ENCODE data around the gene AMPD2.

Gene AMPD2

DNA sequence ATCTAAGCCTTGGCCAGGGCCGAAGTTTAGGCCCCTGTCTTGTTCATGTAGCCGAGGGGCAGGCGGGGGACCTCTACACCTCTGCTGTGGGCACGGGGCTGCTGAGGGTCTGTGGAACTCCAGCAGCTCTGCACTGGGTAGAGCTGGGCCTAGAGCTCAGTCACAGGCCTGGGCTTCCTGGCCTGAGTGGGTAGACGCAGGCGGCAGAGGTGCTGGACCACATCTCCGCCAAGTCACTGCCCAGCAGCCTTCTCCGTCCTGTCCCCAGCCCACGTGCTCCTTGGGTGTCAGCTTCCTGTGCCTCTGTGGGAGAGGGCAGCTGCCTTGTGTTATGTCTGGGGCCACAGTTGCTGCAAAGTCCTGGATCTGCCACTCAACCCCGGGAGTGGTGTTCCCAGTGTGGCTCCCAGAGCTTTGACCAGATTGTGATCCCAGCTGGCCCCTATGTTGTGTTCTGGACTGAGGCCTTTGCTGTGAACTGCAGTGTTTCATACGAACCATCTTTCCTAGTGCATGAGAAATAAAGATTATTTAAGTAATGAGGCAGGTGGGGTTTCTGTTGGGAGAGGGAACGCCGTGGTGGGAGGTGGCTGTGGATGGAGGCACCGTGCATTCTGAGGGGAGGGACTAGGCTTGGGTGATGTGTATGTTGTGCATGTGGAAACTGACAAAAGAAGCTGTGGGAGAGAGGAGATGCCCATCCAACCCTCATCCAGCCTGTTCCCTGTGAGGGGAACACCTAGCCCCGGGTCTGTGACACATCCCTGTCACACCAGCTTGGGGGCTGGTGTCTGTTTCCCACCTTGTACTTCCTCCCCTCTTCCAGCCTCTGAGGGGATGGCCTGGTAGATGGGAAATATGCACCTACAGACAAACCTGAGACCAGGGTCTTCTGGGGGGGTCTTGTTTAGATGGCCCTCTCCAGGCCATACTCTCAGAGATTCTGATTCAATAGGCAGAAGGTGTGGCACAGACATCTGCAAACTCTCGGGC lies 12.2 kb downstream of the AMPD2 start:
- H3K27me3 Mint-ChIP-seq = no peaks in the 10 kb centered on the region
- H3K36me3 Mint-ChIP-seq (ENCODE audit: low read depth) = peaks cover 24% of the 10 kb centered on the region
- H3K4me3 Mint-ChIP-seq = no peak overlapping the region
- DNase-seq = no peak
- ATAC-seq = no peak
- H3K4me1 Mint-ChIP-seq = peaks cover 18% of the 10 kb centered on the region
- H3K9me3 Mint-ChIP-seq = no peaks in the 10 kb centered on the region
- H3K27ac Mint-ChIP-seq = no peak overlapping the region

DNA sequence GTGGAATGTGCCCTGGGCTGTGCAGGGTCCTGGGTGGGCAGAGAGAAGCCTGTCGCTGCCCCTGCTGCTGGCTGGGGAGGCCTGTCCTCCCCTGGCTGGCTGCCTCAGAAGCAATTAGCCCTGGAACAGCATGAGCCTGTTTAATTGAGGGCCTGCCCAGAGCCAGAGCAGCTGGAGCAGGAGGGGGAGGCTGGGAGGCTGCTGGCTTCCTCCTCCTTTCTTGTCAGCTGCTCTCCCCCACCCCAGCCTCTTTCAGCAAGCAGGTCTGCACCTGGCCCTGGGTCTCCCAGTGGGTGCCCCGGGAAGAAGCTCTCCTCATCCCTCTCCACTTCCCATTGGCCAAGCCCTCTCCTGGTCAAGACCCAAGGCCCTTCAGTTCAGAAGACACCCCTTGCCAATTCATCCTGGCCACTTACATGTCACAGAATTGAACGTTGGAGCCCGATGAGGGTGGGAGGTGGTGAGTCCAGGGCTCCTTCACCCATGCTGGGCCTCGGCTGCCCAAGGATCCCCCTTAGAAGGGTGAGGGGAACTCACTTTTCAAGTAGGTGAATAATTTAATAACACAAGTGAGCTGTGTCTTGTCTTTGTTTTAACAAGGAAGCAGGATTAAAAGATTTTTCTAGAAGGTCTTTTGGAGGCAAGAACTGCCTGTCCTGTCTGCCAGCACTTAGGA lies 13.2 kb downstream of the AMPD2 start:
- Mint-ChIP-seq H3K27ac (no peak overlapping the region), H3K4me1 (peaks cover 18% of the 10 kb centered on the region), H3K4me3 (no peak overlapping the region), H3K9me3 (no peaks in the 10 kb centered on the region), H3K27me3 (no peaks in the 10 kb centered on the region), H3K36me3 (ENCODE audit: low read depth) (peaks cover 19% of the 10 kb centered on the region)
- no peak for DNase-seq
- ATAC-seq = no peak

DNA sequence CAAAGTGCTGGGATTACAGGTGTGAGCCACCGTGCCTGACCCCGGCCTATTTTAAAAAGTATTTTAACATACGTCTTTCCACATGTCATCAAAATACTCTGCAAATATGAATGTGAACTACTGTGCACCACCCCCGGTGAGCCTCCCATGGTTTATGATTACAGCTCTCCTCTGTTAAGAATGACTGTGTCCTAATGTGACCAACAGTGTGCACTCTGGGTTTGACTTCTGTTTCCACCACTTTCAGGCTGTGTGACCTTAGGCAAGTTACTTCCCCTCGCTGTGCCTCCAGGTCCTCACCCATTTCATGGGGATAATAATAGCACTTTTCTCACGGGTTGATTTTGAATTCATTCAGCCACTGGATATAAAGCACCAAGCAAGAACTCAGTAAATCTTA lies 14.7 kb downstream of the AMPD2 start:
- DNase-seq (no peak), ATAC-seq (peak; percentile 42)
- no peaks in the 10 kb centered on the region for H3K9me3 Mint-ChIP-seq
- H3K4me1 Mint-ChIP-seq = peaks cover 18% of the 10 kb centered on the region
- no peaks in the 10 kb centered on the region for H3K27me3 Mint-ChIP-seq
- H3K4me3 Mint-ChIP-seq = no peak overlapping the region
- H3K36me3 Mint-ChIP-seq (ENCODE audit: low read depth) = peaks cover 16% of the 10 kb centered on the region
- no peak overlapping the region for H3K27ac Mint-ChIP-seq

DNA sequence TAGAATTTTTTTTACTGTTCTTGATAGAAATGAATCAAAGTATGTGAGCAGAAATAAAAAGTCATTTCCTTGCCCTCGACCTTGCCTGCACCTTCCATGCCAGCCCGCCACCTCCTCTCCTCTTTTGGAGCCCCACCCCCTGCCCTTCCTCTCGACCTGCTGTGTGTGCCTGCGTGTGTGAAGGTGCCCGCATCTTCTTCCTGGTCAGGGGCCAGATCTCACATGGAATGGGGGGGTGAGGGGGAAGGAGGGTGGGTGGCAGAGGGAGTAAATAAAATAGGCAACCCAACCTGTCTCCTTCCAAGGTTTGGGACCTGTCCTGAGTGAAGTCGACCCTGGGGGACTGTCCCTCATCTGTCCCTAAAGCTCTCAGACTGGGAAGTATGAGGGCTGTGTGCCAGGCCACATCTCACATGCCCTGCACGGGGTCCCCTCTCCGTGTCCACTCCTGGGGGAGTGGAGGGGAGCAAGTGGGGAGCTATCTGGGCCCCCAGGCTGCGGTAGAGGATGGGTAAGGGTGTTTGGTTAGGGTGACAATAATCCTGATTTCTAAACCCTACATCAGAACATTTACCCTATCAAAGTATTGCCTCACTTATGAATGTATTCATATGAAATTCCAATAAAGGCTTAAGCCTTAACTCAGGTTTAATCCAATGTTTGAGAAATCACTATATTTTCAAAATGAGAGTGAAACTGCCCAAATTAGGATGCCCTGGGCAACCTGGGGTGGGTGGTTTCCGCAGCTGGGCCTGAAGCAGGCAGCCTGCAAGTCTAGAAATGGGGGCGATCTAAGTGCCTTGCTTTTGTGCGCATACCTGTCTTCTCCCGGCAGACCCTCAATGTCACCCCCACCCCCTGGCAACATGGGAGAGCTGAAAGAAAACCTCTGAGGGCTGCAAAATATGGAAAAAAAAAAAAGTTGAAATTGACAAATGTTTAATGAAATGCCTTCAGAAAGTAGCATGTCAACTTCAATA lies 15.4 kb downstream of the AMPD2 start:
- Mint-ChIP-seq H3K4me1 (peaks cover 20% of the 10 kb centered on the region), H3K36me3 (ENCODE audit: low read depth) (peaks cover 10% of the 10 kb centered on the region), H3K27ac (no peak overlapping the region), H3K27me3 (no peaks in the 10 kb centered on the region), H3K9me3 (no peaks in the 10 kb centered on the region), H3K4me3 (no peak overlapping the region)
- ATAC-seq (no peak), DNase-seq (no peak)

DNA sequence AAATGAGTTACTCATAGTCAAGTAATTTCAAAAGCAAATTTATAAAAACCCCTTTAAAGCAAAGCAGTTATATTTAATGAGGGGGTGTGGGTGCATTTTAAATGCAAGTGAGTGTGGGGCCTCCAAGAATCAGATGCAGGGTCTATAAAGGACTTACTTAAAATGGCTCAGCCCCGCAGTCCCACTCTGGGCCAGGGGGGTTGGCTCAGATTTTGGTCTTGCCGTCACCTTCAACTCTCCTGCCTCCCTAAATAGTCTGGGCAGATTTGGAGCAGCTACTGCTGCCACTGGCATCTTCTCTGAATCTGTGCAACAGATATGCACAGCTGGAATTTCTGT lies 16.2 kb downstream of the AMPD2 start:
- peaks cover 8% of the 10 kb centered on the region for H3K36me3 Mint-ChIP-seq (ENCODE audit: low read depth)
- H3K4me1 Mint-ChIP-seq = peaks cover 23% of the 10 kb centered on the region
- H3K4me3 Mint-ChIP-seq = no peak overlapping the region
- no peaks in the 10 kb centered on the region for H3K9me3 Mint-ChIP-seq
- DNase-seq = no peak
- H3K27me3 Mint-ChIP-seq = no peaks in the 10 kb centered on the region
- no peak overlapping the region for H3K27ac Mint-ChIP-seq
- no peak for ATAC-seq

DNA sequence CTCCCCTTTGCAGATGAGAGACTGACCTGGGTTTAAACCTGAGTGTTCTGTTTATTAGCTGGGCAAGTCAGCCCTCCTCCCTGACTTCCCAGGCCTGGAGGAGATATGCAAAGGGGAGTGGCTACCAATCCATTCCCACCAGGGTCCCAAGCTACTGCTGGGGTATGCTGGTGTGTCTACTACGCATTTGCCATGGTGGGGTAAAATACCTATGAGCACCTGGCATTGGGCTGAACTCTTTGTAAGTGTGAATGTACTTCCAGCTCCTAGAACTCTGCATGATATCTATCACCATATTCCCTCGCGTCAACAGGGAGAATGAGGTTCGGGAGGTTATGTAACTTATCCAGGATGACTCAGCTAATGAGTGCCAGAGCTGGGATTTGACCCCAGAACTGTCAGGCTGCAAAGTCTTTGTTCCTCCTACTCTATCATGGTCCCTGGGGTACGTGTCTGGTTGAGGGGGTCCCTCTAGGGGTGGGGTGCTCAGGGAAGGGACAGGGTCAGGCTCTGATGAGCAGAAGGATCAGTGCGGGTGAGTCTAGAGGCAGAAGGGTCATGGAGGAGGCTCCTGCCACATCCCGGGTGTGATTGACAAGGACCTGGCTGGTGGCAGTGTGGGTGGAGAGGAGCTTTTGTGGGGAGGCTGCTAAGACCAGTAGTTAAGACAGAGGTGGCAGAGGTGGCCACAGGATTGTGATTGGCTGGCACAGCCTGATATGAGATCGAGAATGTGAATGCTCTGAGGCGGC lies 16.7 kb downstream of the AMPD2 start:
- H3K4me1 Mint-ChIP-seq = peaks cover 26% of the 10 kb centered on the region
- no peaks in the 10 kb centered on the region for H3K9me3 Mint-ChIP-seq
- ATAC-seq = no peak
- no peaks in the 10 kb centered on the region for H3K27me3 Mint-ChIP-seq
- no peak for DNase-seq
- H3K4me3 Mint-ChIP-seq = no peak overlapping the region
- H3K36me3 Mint-ChIP-seq (ENCODE audit: low read depth) = peaks cover 4% of the 10 kb centered on the region
- no peak overlapping the region for H3K27ac Mint-ChIP-seq

DNA sequence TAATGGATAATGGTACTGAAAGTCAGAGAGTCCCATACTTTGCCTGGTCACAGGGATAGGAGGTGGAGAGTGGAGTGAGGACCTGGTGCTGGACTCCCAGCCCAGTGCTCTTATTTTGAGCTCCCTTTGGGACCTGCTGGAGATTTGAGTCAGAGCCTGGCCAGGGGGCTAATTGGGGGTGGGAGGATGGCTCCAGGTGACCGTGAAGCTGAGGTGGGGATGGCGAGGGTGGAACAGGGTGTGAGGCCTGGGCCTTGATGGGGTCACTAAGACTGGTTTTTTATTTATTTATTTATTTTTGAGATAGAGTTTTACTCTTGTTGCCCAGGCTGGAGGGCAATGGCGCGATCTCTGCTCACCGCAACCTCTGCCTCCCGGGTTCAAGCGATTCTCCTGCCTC lies 17.8 kb downstream of the AMPD2 start:
- Mint-ChIP-seq H3K27ac (no peak overlapping the region), H3K4me3 (no peak overlapping the region), H3K4me1 (peaks cover 26% of the 10 kb centered on the region), H3K36me3 (ENCODE audit: low read depth) (no peaks in the 10 kb centered on the region), H3K27me3 (no peaks in the 10 kb centered on the region), H3K9me3 (no peaks in the 10 kb centered on the region)
- no peak for DNase-seq
- ATAC-seq = no peak

DNA sequence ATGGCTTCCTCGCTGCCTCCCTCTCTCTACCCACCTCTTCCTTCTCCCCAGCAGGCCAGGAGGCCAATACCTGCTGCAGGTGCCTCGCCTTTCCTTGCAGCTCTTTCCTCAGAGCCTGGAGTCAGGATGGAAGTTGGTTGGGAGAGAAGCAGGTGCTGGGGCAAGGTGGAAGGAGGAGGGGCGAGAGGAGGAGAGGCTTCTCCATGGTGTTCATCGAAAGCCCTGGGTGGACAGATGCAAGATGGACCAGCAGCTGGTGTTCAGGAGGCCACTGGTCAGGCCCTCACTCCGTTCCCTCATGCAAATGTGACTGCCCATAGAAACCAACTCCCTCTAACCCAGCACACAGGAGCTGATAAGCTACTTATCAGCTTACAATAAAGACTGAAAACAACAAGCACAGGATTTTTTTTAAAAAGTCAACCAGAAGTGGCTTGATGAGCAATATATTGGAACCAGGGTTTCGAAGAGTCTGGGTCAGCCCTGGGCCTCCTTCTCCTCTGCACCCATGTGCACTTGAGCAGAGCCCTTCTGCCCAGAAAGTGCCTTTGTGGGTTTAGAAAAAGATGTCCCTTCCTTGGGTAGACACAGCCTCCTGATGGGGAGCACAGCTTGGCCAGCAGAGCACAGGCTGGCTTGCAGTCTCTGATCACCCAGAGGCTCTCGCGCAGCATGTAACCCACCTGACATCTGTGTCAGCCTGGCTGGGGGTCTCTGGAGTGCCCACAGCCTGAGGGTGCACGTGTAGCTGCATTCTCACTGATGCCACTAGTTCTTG lies 19.6 kb downstream of the AMPD2 start:
- H3K4me1 Mint-ChIP-seq = peaks cover 29% of the 10 kb centered on the region
- H3K4me3 Mint-ChIP-seq = no peak overlapping the region
- ATAC-seq (no peak), DNase-seq (no peak)
- H3K36me3 Mint-ChIP-seq (ENCODE audit: low read depth) = no peaks in the 10 kb centered on the region
- no peaks in the 10 kb centered on the region for H3K9me3 Mint-ChIP-seq
- H3K27me3 Mint-ChIP-seq = no peaks in the 10 kb centered on the region
- H3K27ac Mint-ChIP-seq = no peak overlapping the region

DNA sequence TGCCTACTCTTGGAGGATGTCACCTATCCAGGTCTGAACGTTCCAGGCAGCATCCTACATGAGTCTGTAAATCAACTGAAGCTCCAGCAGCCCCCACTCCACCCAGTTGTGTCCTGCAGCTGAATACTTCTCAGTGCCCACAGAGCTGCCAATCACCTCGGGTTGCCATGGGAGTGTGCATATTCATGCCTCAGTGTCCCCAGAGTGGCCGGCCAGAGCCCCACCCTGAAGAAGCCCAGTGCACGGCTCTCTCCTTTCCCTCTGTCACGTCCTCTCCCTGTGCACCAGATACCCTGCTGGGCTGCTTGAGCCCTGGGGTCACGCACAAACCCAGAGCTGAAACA lies 20.2 kb downstream of the AMPD2 start:
- Mint-ChIP-seq H3K27me3 (no peaks in the 10 kb centered on the region), H3K9me3 (no peaks in the 10 kb centered on the region), H3K4me3 (no peak overlapping the region), H3K27ac (no peak overlapping the region), H3K36me3 (ENCODE audit: low read depth) (no peaks in the 10 kb centered on the region), H3K4me1 (peaks cover 23% of the 10 kb centered on the region)
- ATAC-seq = peak; percentile 3
- DNase-seq = no peak

DNA sequence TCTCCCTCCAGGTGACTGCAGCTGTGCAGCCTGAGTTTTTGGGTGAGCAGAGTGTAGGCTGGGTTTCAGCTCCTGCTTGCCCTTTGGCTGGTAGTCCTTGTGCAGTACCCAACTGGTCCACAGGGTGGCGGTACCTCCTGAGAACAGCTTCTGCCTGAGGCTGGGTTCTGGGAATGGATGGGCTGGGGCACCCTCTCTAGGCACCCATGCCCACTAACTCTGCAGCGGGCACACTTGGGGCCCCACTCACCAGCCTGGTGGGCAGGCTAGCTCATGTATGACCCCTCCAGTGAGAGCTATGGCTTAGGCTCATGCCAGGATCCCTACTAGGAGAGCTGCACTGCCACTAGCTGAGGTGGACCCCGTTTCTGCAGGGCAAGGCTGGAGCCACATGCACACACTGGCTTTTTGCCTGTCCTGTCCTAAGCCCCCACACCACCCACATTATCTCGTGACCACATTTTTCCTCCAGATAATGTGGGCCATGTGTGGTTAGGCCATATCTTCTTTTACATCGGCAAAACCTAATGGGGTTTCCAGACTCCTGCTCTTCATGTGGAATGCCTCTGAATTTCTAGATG lies 20.7 kb downstream of the AMPD2 start:
- H3K27ac Mint-ChIP-seq = no peak overlapping the region
- peak; percentile 72 for ATAC-seq
- DNase-seq = peak; percentile 96
- no peaks in the 10 kb centered on the region for H3K9me3 Mint-ChIP-seq
- no peaks in the 10 kb centered on the region for H3K36me3 Mint-ChIP-seq (ENCODE audit: low read depth)
- H3K4me3 Mint-ChIP-seq = no peak overlapping the region
- no peaks in the 10 kb centered on the region for H3K27me3 Mint-ChIP-seq
- H3K4me1 Mint-ChIP-seq = peaks cover 18% of the 10 kb centered on the region

DNA sequence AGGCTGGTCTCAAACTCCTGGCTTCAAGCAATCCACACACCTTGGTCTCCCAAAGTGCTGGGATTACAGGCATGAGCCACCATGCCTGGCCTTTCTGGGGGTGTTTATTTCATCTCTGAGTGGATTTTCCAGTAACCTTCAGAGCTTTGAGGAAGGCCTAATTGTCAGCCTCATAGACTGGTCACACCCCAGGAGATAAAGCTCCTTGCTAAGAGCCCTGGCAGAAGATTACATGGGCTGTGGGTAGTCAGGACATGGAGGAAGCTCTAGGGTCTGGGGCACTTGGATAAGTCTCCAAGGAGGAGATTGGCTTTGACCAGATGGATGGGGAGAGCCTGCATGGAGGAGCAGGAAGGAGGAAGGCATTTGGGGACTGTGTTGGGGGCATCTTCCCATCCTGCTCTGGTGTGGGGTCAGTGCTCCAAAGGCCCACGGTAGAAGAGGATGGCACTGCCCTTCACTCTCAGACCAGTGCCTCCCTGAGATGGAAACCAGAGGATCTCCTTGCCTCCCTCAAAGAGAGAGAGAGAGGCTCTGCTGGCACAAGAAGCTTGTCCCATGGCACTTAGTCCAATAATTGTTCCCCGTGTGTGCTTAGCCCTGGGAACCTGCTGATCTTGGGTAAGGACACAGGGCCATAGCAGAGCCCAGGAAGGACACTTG lies 21.6 kb downstream of the AMPD2 start:
- ATAC-seq (no peak), DNase-seq (no peak)
- Mint-ChIP-seq H3K36me3 (ENCODE audit: low read depth) (no peaks in the 10 kb centered on the region), H3K27me3 (no peaks in the 10 kb centered on the region), H3K27ac (no peak overlapping the region), H3K4me3 (no peak overlapping the region), H3K4me1 (peaks cover 12% of the 10 kb centered on the region), H3K9me3 (no peaks in the 10 kb centered on the region)

DNA sequence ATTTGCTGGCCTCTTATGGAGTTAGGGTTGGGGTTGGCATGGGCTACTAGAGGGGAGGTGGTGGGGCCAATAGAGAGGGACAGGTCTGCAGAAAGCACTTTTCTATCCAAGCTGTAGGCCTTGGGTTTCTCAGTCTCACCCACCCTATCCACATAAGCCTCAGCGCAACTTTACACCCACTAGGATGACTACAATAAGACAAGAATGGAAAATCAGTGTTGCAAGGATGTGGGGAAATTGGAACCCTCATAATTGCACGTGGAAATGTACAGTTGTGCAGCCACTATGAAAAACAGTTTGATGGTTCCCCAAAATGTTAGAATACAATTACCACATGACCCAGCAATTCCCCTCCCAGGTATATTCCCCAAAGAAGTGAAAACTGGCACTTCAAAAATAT lies 22.2 kb downstream of the AMPD2 start:
- Mint-ChIP-seq H3K27me3 (no peaks in the 10 kb centered on the region), H3K4me3 (no peak overlapping the region), H3K4me1 (peaks cover 12% of the 10 kb centered on the region), H3K36me3 (ENCODE audit: low read depth) (no peaks in the 10 kb centered on the region), H3K27ac (no peak overlapping the region), H3K9me3 (no peaks in the 10 kb centered on the region)
- no peak for DNase-seq
- ATAC-seq = no peak

DNA sequence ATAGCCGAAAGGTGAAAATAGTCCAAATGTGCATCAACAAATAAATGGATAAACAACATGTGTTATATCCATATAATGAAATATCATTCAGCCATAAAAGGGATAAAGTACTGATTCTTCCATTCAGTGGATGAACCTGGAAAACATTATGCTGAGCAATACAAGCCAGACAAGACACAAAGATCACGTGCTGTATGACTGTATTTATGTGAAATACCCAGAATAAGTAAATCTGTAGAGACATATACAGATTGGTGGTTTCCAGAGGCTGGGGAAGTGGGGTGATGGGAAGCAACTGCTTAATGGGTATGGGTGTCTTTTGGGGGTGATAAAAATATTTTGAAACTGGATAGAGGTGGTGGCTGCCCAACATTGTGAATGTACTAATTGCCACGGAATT lies 23.0 kb downstream of the AMPD2 start:
- H3K4me3 Mint-ChIP-seq = no peak overlapping the region
- no peak overlapping the region for H3K27ac Mint-ChIP-seq

More for the DNA sequence above, 23.0 kb downstream of the AMPD2 start:
- Mint-ChIP-seq H3K9me3 (no peaks in the 10 kb centered on the region), H3K27me3 (no peaks in the 10 kb centered on the region), H3K4me1 (peaks cover 12% of the 10 kb centered on the region), H3K36me3 (ENCODE audit: low read depth) (no peaks in the 10 kb centered on the region)
- DNase-seq (no peak), ATAC-seq (no peak)
